ENCODE measurements around the gene CA6.

GRCh38 chr1:8939000-8939265, 6.7 kb upstream of the CA6 start:
- TF ChIP-seq, protein P1, sequence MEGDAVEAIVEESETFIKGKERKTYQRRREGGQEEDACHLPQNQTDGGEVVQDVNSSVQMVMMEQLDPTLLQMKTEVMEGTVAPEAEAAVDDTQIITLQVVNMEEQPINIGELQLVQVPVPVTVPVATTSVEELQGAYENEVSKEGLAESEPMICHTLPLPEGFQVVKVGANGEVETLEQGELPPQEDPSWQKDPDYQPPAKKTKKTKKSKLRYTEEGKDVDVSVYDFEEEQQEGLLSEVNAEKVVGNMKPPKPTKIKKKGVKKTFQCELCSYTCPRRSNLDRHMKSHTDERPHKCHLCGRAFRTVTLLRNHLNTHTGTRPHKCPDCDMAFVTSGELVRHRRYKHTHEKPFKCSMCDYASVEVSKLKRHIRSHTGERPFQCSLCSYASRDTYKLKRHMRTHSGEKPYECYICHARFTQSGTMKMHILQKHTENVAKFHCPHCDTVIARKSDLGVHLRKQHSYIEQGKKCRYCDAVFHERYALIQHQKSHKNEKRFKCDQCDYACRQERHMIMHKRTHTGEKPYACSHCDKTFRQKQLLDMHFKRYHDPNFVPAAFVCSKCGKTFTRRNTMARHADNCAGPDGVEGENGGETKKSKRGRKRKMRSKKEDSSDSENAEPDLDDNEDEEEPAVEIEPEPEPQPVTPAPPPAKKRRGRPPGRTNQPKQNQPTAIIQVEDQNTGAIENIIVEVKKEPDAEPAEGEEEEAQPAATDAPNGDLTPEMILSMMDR (IDR thresholded peaks at IDR 0.05; ENCODE audit: low read depth, low read length): no peak
- no peak for TF ChIP-seq POLR2A (IDR thresholded peaks at IDR 0.05; ENCODE audit: extremely low read depth, insufficient read length)

All from NB4 (cell line).